NCI-H748 treated with DMSO at 0.1 percent for 48 hours (cell line): ENCODE results near the gene SEC23A.
"Not testable (repeated sequence)": the region's sequence is repeated elsewhere in the genome, so short reads cannot be mapped to it uniquely, and the experiment has no call there.

Experiments used
- DNase-seq: peaks from one replicate; lab custom pipeline; 2025; lab: John Stamatoyannopoulos, UW

The SEC23A gene

DNA sequence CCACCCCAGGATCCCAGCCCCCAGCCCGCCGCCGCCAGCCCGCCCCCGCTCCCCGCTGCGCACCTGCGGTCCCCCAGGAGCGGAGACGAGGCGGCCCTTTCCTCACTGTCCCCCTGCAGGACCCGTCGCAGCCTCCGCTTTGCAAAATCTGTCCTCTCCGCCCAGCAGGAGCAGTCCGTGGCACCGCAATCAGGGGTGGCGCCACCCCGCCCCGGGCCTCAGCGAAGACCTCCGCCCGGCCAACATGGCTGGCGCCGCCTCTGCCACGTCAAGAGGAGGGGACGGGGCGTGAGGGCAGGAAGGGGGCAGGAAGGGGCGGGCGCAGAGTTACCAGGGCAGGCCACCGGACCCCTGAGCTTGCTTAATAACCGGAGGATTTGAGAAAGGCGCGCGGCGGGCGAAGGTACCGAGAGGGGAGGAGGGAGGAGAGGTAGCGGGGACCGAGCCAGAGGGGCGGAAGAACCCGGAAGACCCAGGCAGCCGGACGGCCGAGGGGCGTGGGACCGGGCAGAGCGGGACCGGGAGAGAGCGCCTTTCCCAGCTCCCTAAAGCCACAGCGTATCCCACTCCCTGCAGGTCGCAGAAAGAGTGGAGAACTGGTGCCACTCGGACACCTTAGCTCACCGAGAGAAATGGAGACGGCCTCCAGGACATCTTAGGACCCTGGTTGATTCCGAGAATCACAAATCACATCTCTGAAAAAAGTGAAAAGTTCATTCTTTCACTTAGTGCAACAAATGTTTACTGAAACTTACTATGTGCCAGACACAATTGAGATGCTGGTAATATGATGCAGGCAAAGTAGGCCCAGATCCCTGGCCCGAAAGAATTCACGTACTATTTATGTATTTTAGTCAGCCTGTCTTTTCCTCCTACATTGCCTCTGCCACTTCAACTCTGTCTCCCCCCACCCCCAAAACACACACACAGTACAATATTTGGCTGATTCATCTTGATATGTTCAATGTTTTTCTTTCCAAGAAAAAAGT is at the start of gene SEC23A:
Gene SEC23A (minus strand): TSS at position 267 of the 989 bp plus-strand sequence. CDS start 7,117 bp downstream, outside the sequence.
- DNase-seq: peak; percentile 69

DNA sequence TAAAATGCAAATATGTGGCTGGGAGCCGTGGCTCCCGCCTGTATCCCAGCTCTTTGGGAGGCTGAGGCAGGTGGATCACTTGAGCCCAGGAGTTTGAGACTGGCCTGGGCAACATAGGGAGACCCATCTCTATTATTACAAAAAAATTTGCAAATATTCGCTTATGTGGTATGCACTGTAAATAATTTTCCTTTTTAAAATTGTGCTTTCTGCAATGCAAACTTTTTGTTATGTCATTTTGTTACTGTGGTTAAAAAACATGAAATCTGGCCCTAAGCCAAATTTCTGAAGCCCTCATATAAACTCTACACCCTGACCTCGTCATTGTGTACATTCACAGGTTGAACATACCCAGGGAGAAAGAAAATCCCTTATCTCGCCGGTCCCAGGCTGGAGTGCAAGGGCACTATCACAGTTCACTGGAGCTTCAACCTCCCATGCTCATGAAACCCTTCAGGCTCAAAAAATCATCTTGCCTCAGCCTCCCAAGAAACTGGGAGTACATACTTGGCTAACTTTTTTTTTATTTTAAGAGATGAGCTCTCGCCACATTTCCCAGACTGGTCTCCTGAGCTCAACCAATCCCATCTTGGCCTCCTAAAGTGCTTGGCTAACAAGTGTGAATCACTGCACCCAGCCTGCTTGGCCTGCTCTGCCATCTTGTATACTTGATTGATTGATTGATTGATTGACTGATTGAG is 42.4 kb upstream of the SEC23A start:
- DNase-seq: no peak

DNA sequence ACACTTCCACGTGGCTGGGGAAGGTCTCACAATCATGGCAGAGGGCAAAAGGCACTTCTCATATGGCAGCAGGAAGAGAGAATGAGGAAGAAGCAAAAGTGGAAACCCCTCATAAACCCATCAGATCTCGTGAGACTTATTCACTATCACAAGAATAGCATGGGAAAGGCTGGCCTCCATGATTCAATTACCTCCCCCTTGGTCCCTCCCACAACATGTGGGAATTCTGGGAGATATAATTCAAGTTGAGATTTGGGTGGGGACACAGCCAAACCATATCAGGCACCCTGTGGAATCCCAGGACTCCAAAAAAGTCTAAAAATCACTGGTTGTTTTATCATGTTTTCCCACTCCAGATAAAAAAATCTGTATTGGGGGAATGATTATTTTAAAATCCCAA is 40.2 kb upstream of the SEC23A start:
- DNase-seq: not testable (repeated sequence)

DNA sequence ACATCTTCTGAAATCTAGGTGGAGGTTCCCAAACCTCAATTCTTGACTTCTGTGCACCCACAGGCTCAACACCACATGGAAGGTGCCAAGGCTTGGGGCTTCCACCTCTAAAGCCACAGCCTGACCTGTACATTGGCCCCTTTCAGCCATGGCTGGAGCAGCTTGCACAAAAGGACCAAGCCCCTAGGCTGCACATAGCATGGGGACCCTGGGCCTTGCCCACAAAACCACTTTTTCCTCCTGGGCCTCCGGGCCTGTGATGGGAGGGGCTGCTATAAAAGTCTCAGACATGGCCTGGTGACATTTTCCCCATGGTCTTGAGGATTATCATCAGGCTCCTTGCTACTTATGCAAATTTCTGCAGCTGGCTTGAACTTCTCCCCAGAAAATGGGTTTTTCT is 38.6 kb upstream of the SEC23A start:
- DNase-seq: not testable (repeated sequence)

DNA sequence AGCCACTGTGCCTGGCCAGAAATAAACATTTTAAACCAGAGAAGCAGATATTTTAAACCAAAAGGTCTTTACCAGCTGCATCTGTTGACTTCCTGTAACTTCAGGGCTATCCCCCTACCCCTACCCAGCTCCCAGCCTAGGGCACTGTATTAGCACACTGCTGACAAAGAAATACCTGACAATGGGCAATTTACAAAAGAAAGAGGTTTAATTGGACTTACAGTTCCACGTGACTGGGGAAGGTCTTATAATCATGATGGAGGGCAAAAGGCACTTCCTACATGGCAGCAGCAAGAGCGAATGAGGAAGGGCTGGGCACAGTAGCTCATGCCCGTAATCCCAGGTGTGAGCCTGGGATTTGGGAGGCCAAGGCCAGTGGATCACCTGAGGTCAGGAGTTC is 37.1 kb upstream of the SEC23A start:
- no peak for DNase-seq

DNA sequence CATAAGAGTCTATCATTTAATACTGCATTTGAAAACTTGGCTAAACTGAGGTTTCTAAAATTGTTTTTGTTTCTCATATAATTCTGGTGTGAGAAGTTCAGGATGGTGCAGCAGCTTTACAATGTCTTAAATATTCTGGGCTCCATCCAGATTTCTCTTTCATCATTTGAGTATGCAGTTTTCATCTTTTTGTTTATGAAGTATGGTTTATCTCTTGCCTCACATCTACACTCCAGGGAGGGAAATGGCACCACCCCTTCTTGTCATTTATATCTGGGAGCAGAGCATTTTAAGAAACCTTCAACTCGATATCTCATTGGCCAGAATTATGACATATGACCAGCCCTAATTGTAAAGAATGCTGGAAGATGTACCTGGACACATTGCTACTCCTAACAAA is 35.4 kb upstream of the SEC23A start:
- no peak for DNase-seq

- DNase-seq: not testable (repeated sequence)
These were observed 34.8 kb upstream of the SEC23A start for GRCh38 chr14:39137835-39138234.

DNA sequence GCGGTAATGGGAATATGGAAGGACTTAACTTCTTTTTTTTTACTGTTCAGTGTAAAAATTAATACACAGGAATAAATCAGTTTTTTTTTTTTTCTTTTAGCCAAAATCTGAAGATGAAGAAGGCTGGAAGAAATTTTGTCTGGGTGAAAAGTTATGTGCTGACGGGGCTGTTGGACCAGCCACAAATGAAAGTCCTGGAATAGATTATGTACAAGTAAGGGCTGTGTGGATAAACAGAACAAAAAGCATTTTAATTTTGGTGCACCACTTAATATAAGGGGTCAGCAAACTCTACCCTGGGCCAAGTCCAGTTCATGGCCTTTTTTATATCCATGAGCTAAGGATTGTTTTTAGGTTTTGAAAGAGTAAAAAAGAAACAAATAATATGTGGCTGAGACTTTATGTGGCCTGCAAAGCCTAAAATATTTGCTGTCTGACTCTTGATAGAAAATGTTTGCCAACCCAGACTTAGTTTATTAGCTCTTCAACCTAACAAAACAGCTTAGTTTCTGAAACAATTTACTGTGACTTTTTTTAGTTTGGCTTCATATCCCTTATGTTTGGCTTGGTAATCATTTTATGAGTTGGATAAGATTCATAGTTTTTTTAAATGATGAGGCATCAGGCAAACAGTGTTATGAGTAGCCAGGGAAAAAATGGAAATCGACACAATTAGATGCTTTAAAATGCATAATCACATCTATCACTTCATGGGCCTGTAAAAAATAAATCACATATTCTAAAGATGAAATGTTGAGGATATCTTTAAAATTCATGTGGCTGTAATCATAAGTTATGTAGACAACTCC is 19.5 kb upstream of the SEC23A start:
- no peak for DNase-seq

DNA sequence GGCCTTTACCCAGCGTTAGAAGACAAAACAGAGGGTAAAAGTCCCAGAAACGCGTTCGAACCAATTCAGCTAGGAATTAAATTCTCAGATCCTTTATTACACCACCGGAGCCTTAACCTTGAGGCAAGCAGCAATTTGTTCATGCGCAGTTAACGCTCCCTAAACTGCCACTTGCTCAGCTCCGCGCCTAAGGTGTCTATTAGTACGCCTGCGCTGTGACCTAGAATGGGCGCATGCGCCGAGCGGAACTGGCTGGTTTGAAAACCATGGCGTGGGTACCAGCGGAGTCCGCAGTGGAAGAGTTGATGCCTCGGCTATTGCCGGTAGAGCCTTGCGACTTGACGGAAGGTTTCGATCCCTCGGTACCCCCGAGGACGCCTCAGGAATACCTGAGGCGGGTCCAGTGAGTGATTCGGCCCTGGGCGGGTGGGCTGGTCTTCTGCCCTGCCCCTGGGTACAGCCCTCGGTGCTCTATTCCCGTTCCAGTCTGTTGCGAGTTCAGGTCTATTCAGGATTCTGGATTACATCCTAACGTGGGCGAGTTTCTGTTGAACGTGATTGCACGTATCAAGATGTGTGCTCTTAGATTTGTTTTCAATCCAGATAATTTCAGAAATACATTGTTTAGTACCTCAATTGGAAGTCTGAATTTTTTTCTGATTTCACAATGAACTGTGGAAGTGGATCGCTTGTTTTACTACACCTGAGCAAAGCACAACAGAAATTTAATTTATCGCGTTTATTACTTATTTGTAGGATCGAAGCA is 11.2 kb upstream of the SEC23A start, which contains the start of gene GEMIN2:
Gene GEMIN2 (plus strand): TSS at position 251 of the 766 bp plus-strand sequence. CDS start 16 bp downstream, at position 267.
- DNase-seq: peak; percentile 96

- no peak for DNase-seq
These were observed 10.6 kb upstream of the SEC23A start for GRCh38 chr14:39113685-39114072.

DNA sequence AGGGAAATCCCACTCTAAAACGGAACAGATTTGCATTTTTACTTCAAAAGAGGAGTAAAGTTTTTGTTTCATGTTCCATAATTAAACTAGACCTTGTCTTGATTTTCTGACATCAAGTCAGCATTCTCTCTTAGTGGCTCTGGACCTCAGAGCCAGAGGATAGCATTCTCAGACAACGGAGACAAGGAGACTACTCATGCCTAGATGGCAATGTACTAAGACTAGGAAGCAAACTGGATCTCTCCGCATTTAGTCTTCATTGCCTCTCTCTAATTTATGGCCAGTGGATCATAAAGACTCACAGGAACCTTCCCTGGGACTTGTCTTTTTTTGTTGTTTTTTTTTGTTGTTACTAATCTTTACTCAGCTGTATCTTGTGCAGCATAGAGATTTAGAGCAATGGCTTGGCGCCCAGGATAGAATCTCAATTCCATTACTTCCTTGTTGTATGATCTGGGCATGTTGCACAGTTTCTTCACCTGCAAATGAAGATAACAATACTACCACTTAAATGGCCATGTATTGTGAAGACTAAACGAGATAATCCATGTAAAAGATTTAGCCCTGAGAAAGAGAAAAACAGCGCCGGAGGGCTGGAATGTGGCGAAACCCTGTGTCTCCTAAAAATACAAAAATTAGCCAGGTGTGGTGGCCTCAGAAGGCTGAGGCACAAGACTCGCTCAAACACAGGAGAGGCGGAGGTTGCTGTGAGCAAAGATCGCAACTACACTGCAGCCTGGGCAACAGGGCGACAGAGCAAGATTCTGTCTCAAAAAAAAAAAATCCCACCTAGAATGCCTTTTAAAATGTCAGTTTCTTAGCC is 7.1 kb upstream of the SEC23A start:
- DNase-seq: no peak

DNA sequence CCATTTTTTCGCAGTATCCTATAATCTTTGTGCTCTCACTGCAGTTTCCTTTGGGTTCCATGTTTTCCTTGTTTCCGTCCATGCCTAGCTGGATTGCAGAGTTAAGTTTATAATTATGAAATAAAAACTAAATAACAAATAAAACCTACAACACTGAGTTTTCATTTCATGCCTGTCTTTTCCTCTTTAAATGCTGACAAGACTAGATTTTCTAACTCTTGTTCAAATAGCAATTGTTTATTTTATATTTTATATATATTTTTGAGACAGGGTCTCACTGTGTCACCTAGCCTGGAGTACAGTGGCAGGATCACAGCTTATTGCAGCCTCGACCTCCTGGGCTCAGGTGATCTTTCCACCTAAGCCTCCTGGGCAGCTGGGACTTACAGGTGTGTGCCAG is 5.8 kb upstream of the SEC23A start:
- no peak for DNase-seq

GRCh38 chr14:39107591-39107996 is 4.6 kb upstream of the SEC23A start:
- DNase-seq: peak; percentile 47

DNA sequence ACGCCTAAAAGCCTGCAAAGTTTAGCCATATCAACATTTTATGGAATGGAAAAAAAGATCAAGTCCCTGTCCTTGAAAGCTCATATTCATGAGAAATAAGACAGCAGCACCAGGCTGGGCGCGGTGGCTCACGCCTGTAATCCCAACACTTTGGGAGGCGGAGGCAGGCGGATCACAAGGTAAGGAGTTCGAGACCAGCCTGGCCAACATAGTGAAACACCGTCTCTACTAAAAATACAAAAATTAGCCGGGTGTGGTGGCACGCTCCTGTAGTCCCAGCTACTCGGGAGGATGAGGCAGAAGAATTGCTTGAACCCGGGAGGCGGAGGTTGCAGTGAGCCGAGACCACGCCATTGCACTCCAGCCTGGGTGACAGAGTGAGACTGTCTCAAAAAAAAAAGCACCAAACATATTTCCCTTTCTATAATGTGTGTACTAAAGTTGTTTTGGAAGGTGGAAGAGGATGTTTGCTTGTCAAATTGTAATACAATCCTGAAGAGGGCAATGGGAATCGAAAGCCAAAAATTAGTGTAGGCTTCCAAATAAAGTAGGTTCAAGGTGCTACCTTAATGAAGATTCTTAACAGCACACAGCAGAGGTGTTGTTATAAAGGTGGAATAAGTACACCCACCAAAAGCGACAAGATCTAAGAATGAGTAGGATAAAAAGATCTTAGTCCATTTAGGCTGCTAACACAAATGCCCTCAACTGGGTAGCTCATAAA is 1.2 kb upstream of the SEC23A start:
- DNase-seq: not testable (repeated sequence)

DNA sequence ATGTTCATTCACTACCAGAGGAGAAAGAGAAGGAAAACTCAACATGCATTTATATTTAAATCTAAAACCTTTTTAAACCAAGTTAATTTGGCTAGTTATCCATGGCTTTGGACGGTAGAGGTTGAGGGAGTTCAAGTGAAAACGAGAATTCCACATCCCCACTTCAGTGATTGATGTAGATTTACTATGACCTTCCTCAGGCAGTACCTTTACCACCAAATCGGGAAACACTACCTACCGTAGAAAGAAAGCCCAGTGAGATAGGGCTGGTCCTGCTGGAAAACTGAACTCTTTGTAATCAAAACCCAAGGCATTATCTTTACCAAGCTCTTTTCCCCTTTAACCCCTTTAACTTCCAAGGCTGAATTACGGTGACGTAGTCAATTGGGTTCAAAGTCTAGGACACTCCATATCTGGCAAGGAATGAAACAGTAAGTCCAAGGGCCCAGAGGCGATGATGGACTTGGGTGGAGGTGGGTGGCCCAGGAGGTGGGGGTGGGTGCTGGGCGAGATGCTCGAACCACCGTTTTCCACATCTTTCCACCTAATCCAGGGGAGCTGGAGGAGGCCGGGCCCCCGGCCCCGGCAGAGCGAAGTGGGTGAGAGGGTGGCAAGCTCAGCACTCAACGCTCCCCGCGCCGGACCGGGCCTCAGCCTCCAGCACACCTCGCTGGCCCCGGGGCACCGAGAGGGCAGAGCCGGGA is 618 bp downstream of the SEC23A start:
- DNase-seq: peak; percentile 36

- no peak for DNase-seq
These were observed 3.3 kb downstream of the SEC23A start for GRCh38 chr14:39099748-39100147.

GRCh38 chr14:39099215-39099614 is 3.8 kb downstream of the SEC23A start:
- DNase-seq: not testable (repeated sequence)

DNA sequence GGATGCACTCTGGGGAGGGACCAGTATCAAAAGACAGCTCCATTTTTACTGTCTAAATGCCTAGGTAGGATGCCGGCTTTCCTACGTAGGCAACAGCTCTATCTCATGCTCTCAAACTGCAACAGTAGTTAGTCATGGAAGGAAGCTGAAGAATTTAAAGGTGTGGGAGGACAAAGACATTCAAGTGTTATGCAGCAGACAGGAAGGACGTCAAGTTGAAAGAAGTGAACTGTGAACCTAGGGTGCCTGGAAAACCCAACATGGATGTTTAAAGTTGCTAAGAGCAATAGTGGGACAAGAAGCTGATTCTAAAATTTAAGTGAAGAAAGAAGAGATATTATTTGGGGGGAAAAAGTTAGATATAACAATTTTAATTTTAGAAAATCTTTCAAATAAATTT is 5.9 kb downstream of the SEC23A start:
- no peak for DNase-seq

DNA sequence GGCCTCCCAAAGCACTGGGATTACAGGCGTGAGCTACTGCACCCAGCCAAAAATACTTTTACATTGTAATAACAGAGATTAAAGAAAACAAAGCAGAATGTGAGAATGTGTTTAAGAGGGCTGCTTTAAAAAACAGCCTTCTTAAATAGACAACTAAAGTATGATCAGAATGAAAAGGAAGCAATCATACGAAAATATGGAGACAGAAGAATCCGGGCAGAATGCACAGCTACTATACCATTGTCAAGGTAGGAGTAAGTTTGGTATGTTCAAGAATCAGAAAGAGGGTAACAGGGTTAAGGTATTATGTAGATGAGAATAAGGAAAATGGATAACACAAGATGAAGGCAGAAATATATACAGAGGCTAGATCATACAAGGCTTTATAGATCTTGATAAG is 8.5 kb downstream of the SEC23A start:
- DNase-seq: no peak
